ENCODE results near the gene BIRC5. TPM values are rescaled to one million over a fixed set of nuclear protein-coding genes. Genes with fewer than 3 reads are reported as not detected.
A peak's percentile ranks its signal among the peaks of the same experiment; 100 is the strongest.
"Not testable (repeated sequence)": the region's sequence is repeated elsewhere in the genome, so short reads cannot be mapped to it uniquely, and the experiment has no call there.

BIRC5 gene
- total RNA-seq, 1 donor from 2014 or later: 68.0 TPM

DNA sequence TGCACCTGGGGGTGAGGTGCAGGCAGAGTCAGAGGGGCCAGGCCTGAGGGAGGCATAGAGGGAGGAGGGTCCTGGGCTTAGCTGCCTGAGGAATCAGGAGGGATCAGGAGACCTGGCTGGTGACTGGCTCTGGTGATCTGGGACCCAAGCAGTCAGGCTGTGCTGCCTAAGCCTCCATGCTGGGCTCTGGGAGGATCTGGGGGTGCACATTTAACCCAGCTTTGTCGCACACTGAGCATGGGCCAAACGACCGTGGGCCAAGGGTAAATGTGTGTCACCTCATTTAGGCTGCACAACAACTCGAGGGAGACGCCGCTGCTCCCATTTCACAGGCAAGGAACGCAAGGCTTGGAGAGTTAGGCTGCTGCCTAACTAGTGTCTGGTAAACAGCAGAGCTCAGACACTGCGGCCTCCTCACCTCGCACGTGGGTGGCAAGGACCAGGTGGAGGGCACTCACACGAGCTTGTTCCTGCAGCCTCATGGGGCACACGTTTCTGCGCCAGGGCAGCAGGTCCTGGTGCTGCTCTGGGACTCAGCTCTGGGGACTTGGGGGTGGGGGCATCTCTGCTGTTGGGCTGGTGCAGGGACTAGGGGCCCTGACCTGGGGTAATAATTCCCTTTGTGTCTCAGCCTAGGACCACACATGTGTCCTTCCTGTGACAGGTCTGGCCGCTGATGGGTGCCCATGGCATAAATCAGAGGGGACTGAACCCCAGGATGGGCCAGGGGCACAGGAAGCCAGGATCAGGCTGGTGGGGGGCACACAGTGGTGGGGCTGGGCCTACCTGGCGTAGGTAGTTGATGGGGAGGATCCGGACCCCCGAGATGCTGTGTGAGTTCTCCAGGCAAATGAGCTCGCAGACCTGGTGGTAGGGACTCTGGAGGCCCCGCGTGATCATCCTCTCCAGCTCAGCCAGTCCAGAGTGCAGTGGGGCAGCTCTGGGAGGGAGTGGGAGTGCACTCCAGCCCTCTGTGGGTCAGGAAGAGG is 36.1 kb downstream of the BIRC5 start:
- no peak overlapping the region for H3K4me3 ChIP-seq (ENCODE audit: low read depth, low read length)
- TF ChIP-seq, protein P1, sequence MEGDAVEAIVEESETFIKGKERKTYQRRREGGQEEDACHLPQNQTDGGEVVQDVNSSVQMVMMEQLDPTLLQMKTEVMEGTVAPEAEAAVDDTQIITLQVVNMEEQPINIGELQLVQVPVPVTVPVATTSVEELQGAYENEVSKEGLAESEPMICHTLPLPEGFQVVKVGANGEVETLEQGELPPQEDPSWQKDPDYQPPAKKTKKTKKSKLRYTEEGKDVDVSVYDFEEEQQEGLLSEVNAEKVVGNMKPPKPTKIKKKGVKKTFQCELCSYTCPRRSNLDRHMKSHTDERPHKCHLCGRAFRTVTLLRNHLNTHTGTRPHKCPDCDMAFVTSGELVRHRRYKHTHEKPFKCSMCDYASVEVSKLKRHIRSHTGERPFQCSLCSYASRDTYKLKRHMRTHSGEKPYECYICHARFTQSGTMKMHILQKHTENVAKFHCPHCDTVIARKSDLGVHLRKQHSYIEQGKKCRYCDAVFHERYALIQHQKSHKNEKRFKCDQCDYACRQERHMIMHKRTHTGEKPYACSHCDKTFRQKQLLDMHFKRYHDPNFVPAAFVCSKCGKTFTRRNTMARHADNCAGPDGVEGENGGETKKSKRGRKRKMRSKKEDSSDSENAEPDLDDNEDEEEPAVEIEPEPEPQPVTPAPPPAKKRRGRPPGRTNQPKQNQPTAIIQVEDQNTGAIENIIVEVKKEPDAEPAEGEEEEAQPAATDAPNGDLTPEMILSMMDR (conservative IDR thresholded peaks at IDR 0.05; ENCODE audit: low read depth, low read length): no peak
- DNase-seq (ENCODE audit: low read depth): no peak

DNA sequence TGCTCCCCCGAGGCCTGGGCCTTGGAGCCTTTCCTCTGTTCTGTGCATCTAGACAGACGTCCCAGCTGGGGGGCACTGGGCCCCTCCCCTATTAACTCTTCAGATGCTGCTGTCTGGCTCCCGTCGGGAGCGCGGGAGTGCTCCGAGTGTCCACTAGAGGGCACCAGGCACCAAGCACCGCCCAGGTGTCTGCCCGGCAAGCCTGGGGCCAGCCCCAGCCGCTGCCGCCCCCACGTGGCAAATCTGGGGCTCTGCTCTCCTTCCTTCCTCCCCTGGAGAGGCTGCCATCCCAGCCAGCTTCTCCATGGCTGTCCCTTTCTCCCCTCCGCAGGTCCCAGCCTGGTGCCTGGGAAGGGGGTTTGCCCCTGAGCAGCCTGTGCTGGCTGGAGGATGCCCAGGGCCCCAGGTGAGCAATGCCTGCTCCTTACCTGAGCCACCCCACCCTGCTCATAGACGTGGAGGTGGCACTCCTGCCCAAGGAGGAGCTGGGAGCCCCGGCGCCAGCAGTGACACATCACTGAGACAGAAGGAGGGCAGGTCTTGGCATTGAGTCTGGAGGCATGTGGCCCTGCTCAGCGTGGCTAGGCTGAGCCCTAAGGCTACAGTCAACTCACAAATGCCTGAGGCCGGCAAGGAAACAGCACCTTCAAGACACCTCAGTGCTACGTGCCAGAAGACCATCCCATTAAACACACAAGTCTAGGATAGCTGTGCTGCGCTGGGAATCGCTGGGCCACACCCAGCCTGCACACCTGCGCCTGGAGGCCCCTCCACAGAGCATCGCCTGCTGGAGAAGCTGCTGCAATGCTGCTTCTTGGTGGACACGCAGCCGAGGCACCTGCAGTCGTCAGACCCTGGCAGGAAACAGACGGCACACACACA is 37.1 kb downstream of the BIRC5 start:
- DNase-seq (ENCODE audit: low read depth): no peak
- TF ChIP-seq, protein P1 (conservative IDR thresholded peaks at IDR 0.05; ENCODE audit: low read depth, low read length): peak; percentile 99
- H3K4me3 ChIP-seq (ENCODE audit: low read depth, low read length): no peak overlapping the region

DNA sequence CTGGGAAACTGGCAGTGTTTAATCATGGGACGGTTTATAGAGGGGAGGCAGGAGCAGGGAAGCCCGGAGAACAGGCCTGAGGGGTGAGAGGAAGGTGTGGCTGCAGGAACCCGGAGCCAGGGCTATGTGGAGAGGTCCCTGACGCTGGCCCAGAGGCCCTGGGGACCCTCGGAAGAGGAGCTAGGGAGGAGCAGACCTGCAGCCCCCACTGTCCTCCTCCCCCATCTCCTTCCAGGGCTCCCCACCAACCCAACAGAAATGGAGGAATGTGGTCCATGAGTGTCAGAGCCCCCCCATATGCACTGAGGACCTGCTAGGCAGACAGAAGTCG is 37.7 kb downstream of the BIRC5 start:
- TF ChIP-seq, protein P1 (conservative IDR thresholded peaks at IDR 0.05; ENCODE audit: low read depth, low read length): no peak

DNA sequence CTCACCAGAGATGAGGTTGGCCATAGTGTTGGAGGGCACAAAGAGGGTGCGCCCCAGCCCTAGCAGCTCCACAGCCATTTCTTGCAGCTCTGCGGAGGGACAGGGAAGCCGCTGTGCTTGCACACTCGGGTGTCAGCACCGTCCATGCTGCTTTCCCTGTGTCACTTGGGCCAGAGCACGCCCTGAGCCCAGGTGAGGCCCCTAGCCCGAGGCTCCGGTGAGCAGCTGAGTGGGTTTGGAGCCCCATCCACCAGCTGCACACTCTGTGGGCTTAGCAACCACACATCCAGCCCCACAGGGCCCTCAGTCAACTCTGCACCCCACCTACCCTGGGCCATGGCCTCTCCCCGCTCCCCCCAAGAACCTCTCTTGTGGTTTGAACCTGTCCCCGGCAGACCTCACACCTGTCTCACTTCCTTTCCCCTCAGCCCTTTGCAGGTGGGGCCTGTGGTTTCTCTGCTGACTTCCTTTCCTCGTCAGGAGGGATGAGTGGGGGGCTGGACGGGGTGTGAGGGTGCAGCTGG is 38.1 kb downstream of the BIRC5 start:
- TF ChIP-seq, protein P1 (conservative IDR thresholded peaks at IDR 0.05; ENCODE audit: low read depth, low read length): no peak
- no peak for DNase-seq (ENCODE audit: low read depth)
- H3K4me3 ChIP-seq (ENCODE audit: low read depth, low read length): no peak overlapping the region

More for the DNA sequence above, 37.7 kb downstream of the BIRC5 start:
- no peak for DNase-seq (ENCODE audit: low read depth)
- no peak overlapping the region for H3K4me3 ChIP-seq (ENCODE audit: low read depth, low read length)

DNA sequence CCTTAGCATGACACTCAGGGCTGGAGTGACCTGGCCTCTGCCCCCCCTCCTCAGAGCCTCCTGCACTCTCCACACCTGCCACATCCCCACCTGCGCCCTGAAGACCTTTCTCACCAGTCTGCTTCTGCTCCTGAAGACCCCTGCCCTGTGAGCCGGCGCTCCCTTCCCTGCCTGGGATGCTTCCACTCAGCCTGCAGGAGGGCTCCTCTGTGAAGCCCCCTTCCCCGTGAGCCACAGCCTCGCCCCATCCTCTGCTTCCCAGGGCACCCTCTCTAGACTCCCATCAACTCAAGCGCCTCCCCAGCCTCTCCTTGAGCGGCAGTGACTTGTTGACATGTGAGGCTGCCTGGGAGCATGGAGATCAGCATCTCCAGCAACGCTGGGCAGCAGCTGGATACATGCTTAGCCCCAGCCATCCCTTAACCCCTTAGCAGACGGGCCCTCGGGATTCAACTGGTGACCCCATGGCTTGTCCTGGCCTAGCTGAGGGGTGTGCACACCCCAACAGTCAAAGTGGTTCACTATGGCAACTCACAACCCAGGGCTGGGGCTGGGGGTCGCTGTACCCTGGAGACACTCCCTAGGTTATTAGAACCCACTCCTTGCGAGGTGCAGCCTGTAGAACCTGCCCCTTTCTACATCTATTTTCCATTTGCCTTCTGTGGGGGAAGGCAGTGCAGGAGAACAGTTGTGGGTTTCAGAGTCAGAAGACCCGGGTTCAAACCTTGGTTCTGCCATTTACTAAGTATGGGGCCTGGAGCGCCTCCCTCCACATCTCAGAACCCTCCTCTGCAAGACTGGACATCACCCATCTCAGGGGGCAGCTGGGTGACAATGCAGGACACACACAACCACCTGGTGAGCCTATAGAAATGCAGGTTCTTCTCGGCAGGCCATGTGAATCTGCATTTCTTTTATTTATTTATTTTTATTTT is 38.9 kb downstream of the BIRC5 start:
- TF ChIP-seq, protein P1 (conservative IDR thresholded peaks at IDR 0.05; ENCODE audit: low read depth, low read length): no peak
- no peak for DNase-seq (ENCODE audit: low read depth)
- no peak overlapping the region for H3K4me3 ChIP-seq (ENCODE audit: low read depth, low read length)

DNA sequence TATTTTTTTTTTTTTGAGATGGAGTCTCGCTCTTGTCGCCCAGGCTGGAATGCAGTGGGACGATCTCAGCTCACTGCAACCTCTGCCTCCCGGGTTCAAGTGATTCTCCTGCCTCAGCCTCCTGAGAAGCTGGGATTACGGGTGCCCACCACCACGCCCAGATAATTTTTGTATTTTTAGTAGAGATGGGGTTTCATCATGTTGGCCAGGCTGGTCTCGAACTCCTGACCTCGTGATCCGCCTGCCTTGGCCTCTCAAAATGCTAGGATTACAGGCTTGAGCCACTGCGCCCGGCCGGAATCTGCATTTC is 39.5 kb downstream of the BIRC5 start:
- peak overlapping the region; percentile 86 for H3K4me3 ChIP-seq (ENCODE audit: low read depth, low read length)
- DNase-seq (ENCODE audit: low read depth): not testable (repeated sequence)
